ENCODE measurements around the gene NR2E3. TPM values are rescaled to one million over a fixed set of nuclear protein-coding genes. Genes with fewer than 3 reads are reported as not detected.

NR2E3 gene
- total RNA-seq, 2 experiments from 2014 or later, result not detected

- Mint-ChIP-seq H3K4me1 (ENCODE audit: low read depth) (no peaks in the 10 kb centered on the region), H3K27ac (no peak overlapping the region), H3K27me3 (ENCODE audit: low read depth) (peaks cover 2% of the 10 kb centered on the region), H3K36me3 (ENCODE audit: low read depth) (no peaks in the 10 kb centered on the region), H3K9me3 (ENCODE audit: insufficient read depth) (no peaks in the 10 kb centered on the region), H3K4me3 (no peak overlapping the region)
- no peak for ATAC-seq
- CTCF ChIA-PET, result interaction anchor here (1.1 kb wide), 1 partner anchor 347 kb away, joined by 4 read pairs; no protein-coding TSS in a partner anchor
- POLR2A ChIA-PET, result no interaction called here
- DNase-seq, result no peak
These were observed 1.9 kb upstream of the NR2E3 start for GRCh38 chr15:71808311-71809020.

GRCh38 chr15:71809346-71809745 lies 1.0 kb upstream of the NR2E3 start:
- Mint-ChIP-seq H3K4me1 (ENCODE audit: low read depth) (no peaks in the 10 kb centered on the region), H3K27me3 (ENCODE audit: low read depth) (peaks cover 2% of the 10 kb centered on the region), H3K9me3 (ENCODE audit: insufficient read depth) (no peaks in the 10 kb centered on the region), H3K4me3 (no peak overlapping the region), H3K36me3 (ENCODE audit: low read depth) (no peaks in the 10 kb centered on the region), H3K27ac (no peak overlapping the region)
- DNase-seq, result no peak
- ChIA-PET CTCF (no interaction called here), POLR2A (no interaction called here)
- ATAC-seq, result no peak

GRCh38 chr15:71811036-71811736 lies 832 bp downstream of the NR2E3 start:
- H3K4me3 Mint-ChIP-seq, result no peak overlapping the region
- ChIA-PET CTCF (no interaction called here), POLR2A (no interaction called here)
- ATAC-seq (no peak), DNase-seq (no peak)
- H3K27me3 Mint-ChIP-seq (ENCODE audit: low read depth), result no peaks in the 10 kb centered on the region
- no peaks in the 10 kb centered on the region for H3K4me1 Mint-ChIP-seq (ENCODE audit: low read depth)
- H3K36me3 Mint-ChIP-seq (ENCODE audit: low read depth), result no peaks in the 10 kb centered on the region
- H3K9me3 Mint-ChIP-seq (ENCODE audit: insufficient read depth), result no peaks in the 10 kb centered on the region
- no peak overlapping the region for H3K27ac Mint-ChIP-seq

GRCh38 chr15:71811752-71812735 lies 1.7 kb downstream of the NR2E3 start:
- POLR2A ChIA-PET, result no interaction called here
- Mint-ChIP-seq H3K27me3 (ENCODE audit: low read depth) (no peaks in the 10 kb centered on the region), H3K27ac (no peak overlapping the region), H3K36me3 (ENCODE audit: low read depth) (no peaks in the 10 kb centered on the region), H3K4me3 (no peak overlapping the region), H3K4me1 (ENCODE audit: low read depth) (no peaks in the 10 kb centered on the region), H3K9me3 (ENCODE audit: insufficient read depth) (no peaks in the 10 kb centered on the region)
- CTCF ChIA-PET, result no interaction called here
- DNase-seq (no peak), ATAC-seq (no peak)

GRCh38 chr15:71812966-71813722 lies 2.8 kb downstream of the NR2E3 start:
- peaks cover 9% of the 10 kb centered on the region for H3K9me3 Mint-ChIP-seq (ENCODE audit: insufficient read depth)
- H3K27me3 Mint-ChIP-seq (ENCODE audit: low read depth), result no peaks in the 10 kb centered on the region
- no peak overlapping the region for H3K27ac Mint-ChIP-seq
- DNase-seq (no peak), ATAC-seq (no peak)
- POLR2A ChIA-PET, result no interaction called here
- no peaks in the 10 kb centered on the region for H3K36me3 Mint-ChIP-seq (ENCODE audit: low read depth)
- no peak overlapping the region for H3K4me3 Mint-ChIP-seq
- H3K4me1 Mint-ChIP-seq (ENCODE audit: low read depth), result no peaks in the 10 kb centered on the region
- CTCF ChIA-PET, result no interaction called here

GRCh38 chr15:71813723-71814470 lies 3.5 kb downstream of the NR2E3 start:
- ChIA-PET POLR2A (no interaction called here), CTCF (no interaction called here)
- no peak overlapping the region for H3K4me3 Mint-ChIP-seq

GRCh38 chr15:71815301-71815700 lies 4.9 kb downstream of the NR2E3 start:
- POLR2A ChIA-PET, result no interaction called here
- H3K9me3 Mint-ChIP-seq (ENCODE audit: insufficient read depth), result peaks cover 13% of the 10 kb centered on the region
- DNase-seq (no peak), ATAC-seq (no peak)
- H3K4me3 Mint-ChIP-seq, result no peak overlapping the region
- H3K27me3 Mint-ChIP-seq (ENCODE audit: low read depth), result no peaks in the 10 kb centered on the region
- CTCF ChIA-PET, result no interaction called here
- H3K27ac Mint-ChIP-seq, result no peak overlapping the region
- H3K36me3 Mint-ChIP-seq (ENCODE audit: low read depth), result no peaks in the 10 kb centered on the region
- H3K4me1 Mint-ChIP-seq (ENCODE audit: low read depth), result no peaks in the 10 kb centered on the region

More at GRCh38 chr15:71813723-71814470, 3.5 kb downstream of the NR2E3 start:
- no peaks in the 10 kb centered on the region for H3K4me1 Mint-ChIP-seq (ENCODE audit: low read depth)
- H3K27me3 Mint-ChIP-seq (ENCODE audit: low read depth), result no peaks in the 10 kb centered on the region
- no peak overlapping the region for H3K27ac Mint-ChIP-seq
- H3K9me3 Mint-ChIP-seq (ENCODE audit: insufficient read depth), result peaks cover 9% of the 10 kb centered on the region
- ATAC-seq (no peak), DNase-seq (no peak)
- H3K36me3 Mint-ChIP-seq (ENCODE audit: low read depth), result no peaks in the 10 kb centered on the region

GRCh38 chr15:71817351-71817750 lies 7.0 kb downstream of the NR2E3 start:
- H3K36me3 Mint-ChIP-seq (ENCODE audit: low read depth), result peaks cover 8% of the 10 kb centered on the region
- no peak for ATAC-seq
- no peak overlapping the region for H3K27ac Mint-ChIP-seq
- POLR2A ChIA-PET, result no interaction called here
- no peaks in the 10 kb centered on the region for H3K27me3 Mint-ChIP-seq (ENCODE audit: low read depth)
- H3K4me3 Mint-ChIP-seq, result no peak overlapping the region
- DNase-seq, result no peak
- CTCF ChIA-PET, result no interaction called here
- H3K4me1 Mint-ChIP-seq (ENCODE audit: low read depth), result no peaks in the 10 kb centered on the region
- H3K9me3 Mint-ChIP-seq (ENCODE audit: insufficient read depth), result peaks cover 22% of the 10 kb centered on the region

- ChIA-PET POLR2A (no interaction called here), CTCF (no interaction called here)
- no peak for ATAC-seq
- no peaks in the 10 kb centered on the region for H3K4me1 Mint-ChIP-seq (ENCODE audit: low read depth)
- no peak overlapping the region for H3K27ac Mint-ChIP-seq
- DNase-seq, result no peak
- H3K27me3 Mint-ChIP-seq (ENCODE audit: low read depth), result no peaks in the 10 kb centered on the region
- peaks cover 18% of the 10 kb centered on the region for H3K36me3 Mint-ChIP-seq (ENCODE audit: low read depth)
- no peak overlapping the region for H3K4me3 Mint-ChIP-seq
- peaks cover 22% of the 10 kb centered on the region for H3K9me3 Mint-ChIP-seq (ENCODE audit: insufficient read depth)
These were observed 9.8 kb downstream of the NR2E3 start for GRCh38 chr15:71820127-71820526.

GRCh38 chr15:71821547-71822129 lies 11.3 kb downstream of the NR2E3 start:
- Mint-ChIP-seq H3K27me3 (ENCODE audit: low read depth) (no peaks in the 10 kb centered on the region), H3K27ac (no peak overlapping the region), H3K4me1 (ENCODE audit: low read depth) (no peaks in the 10 kb centered on the region), H3K36me3 (ENCODE audit: low read depth) (peaks cover 22% of the 10 kb centered on the region), H3K4me3 (no peak overlapping the region), H3K9me3 (ENCODE audit: insufficient read depth) (peaks cover 22% of the 10 kb centered on the region)
- ATAC-seq, result no peak
- no peak for DNase-seq
- POLR2A ChIA-PET, result no interaction called here
- CTCF ChIA-PET, result no interaction called here
